ENCODE measurements around the gene OAS1. TPM values are rescaled to one million over a fixed set of nuclear protein-coding genes. Genes with fewer than 3 reads are reported as not detected.
A peak's percentile ranks its signal among the peaks of the same experiment; 100 is the strongest.

OAS1 gene
- total and polyA plus RNA-seq, 2 donors from 2014 or later = 17.5 to 27.2 TPM

DNA sequence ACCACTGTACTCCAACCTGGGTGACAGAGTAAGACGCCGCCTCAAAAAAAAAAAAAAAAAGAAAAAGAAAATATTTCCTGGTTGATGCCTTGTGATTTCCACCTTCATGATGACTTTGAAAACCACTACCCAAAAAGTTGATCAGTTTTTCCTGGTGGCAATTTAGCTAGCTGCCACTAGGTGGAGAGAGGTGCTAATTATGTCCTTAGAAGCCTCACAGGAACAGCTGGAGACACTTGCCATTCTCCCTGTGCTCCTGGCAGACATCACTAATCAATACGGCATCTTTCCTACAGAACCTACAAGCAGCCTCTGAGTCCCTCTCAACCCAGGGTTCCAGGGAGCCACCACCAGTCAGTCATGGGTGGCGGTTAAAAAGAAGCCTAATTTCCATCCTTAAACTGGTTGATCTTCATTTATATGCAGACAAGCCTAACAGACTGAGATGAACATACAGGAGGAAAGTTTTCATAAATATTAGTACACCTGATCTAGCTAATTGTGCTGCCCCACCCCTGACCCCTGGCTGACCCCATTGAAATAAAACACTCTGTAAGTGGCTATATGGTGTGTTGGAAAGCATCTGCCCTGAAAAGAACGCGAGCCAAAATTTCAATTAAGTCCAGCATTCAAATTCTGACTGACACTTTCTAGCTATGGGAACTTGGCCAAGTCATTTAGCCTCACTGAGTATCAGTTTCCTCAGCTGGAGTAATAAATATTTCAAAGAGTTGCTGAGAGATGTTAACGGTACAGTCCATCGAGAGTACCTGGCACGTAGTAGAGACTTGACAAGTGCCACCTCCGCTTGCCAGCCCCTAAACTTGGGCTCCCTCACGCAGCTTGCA lies 6.2 kb upstream of the OAS1 start:
- H3K27me3 ChIP-seq (ENCODE audit: control insufficient read depth, insufficient read depth, low read length) = no peaks in the 10 kb centered on the region
- H3K4me1 ChIP-seq (ENCODE audit: control insufficient read depth in 2 of 3, insufficient read depth in 2 of 3, low read depth in 1 of 3, low read length in 3 of 3) = peaks cover 0 to 5% (median 2%) of the 10 kb centered on the region in 3 donors
- no peak for FAIRE-seq
- no peak overlapping the region for H3K9ac ChIP-seq (ENCODE audit: low read length in 3 of 3)
- no peak overlapping the region for H3K27ac ChIP-seq (ENCODE audit: low read depth in 2 of 2, low read length in 2 of 2)
- H3K36me3 ChIP-seq (ENCODE audit: control insufficient read depth in 2 of 3, insufficient read depth in 3 of 3, low read length in 3 of 3) = no peaks in the 10 kb centered on the region
- TF ChIP-seq, protein P1, sequence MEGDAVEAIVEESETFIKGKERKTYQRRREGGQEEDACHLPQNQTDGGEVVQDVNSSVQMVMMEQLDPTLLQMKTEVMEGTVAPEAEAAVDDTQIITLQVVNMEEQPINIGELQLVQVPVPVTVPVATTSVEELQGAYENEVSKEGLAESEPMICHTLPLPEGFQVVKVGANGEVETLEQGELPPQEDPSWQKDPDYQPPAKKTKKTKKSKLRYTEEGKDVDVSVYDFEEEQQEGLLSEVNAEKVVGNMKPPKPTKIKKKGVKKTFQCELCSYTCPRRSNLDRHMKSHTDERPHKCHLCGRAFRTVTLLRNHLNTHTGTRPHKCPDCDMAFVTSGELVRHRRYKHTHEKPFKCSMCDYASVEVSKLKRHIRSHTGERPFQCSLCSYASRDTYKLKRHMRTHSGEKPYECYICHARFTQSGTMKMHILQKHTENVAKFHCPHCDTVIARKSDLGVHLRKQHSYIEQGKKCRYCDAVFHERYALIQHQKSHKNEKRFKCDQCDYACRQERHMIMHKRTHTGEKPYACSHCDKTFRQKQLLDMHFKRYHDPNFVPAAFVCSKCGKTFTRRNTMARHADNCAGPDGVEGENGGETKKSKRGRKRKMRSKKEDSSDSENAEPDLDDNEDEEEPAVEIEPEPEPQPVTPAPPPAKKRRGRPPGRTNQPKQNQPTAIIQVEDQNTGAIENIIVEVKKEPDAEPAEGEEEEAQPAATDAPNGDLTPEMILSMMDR (IDR thresholded peaks at IDR 0.05; ENCODE audit: borderline replicate concordance, extremely low read depth, insufficient read depth) = peak; percentile 77
- no peaks in the 10 kb centered on the region for H3K9me3 ChIP-seq (ENCODE audit: control insufficient read depth in 2 of 3, insufficient read depth in 1 of 3, low read length in 3 of 3)
- peak in 1 of 5 donors; percentile 40 for DNase-seq
- intact Hi-C loops (cut with DNase I) = no loop called here
- no peak overlapping the region for H3K4me3 ChIP-seq (ENCODE audit: low read length in 3 of 3)

DNA sequence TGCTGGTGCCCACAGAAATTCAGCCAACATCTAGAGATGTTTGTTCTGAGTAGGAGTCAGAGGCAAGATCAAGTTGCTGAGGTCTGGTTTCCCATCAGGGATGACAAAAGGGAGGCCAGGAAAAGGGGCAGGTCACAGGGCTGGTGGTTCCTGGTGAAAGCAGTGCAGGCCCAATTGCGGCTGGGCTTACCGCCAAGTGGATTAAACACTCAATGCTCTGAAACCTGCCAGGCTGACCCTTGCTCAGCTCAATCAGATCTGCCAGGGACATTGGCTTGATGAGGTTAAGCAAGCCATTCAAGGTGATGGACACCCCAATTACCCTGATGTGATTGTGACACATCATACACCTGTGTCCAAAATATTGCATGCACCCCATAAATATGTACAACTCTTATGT lies 5.5 kb upstream of the OAS1 start:
- no peak overlapping the region for H3K9ac ChIP-seq (ENCODE audit: low read length in 3 of 3)
- no peak for FAIRE-seq
- intact Hi-C loops (cut with DNase I) = no loop called here

DNA sequence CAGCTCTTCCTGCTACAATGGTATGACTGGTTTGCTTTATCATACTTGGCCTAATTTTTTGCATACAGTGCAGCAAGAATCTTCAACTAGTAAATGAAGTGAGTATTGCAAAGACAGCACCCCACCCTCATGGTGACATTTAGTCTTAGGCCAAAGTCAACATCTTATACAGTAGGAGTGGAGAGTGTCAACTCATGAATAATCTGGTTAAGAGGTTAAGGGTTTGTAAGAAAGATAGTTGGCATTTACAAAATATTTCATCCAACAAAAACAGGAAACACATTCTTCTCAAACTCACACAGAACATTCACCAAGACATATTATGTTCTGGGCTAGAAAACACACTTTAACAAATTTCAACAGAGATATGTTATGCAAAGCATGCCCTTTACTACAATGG lies 2.2 kb upstream of the OAS1 start:
- no peak overlapping the region for H3K9ac ChIP-seq (ENCODE audit: low read length in 3 of 3)
- FAIRE-seq (no peak), DNase-seq (peak in 2 of 5 donors; percentile 29 to 50)
- intact Hi-C loops (cut with DNase I) = no loop called here
- TF ChIP-seq, protein P1 (IDR thresholded peaks at IDR 0.05; ENCODE audit: borderline replicate concordance, extremely low read depth, insufficient read depth) = no peak
- peaks cover 0 to 19% (median 15%) of the 10 kb centered on the region in 3 donors for H3K4me1 ChIP-seq (ENCODE audit: control insufficient read depth in 2 of 3, insufficient read depth in 2 of 3, low read depth in 1 of 3, low read length in 3 of 3)
- H3K27me3 ChIP-seq (ENCODE audit: control insufficient read depth, insufficient read depth, low read length) = no peaks in the 10 kb centered on the region
- no peak overlapping the region for H3K27ac ChIP-seq (ENCODE audit: low read depth in 2 of 2, low read length in 2 of 2)
- H3K4me3 ChIP-seq (ENCODE audit: low read length in 3 of 3) = no peak overlapping the region
- H3K9me3 ChIP-seq (ENCODE audit: control insufficient read depth in 2 of 3, insufficient read depth in 1 of 3, low read length in 3 of 3) = no peaks in the 10 kb centered on the region
- no peaks in the 10 kb centered on the region for H3K36me3 ChIP-seq (ENCODE audit: control insufficient read depth in 2 of 3, insufficient read depth in 3 of 3, low read length in 3 of 3)

More for the DNA sequence above, 5.5 kb upstream of the OAS1 start:
- no peaks in the 10 kb centered on the region for H3K36me3 ChIP-seq (ENCODE audit: control insufficient read depth in 2 of 3, insufficient read depth in 3 of 3, low read length in 3 of 3)
- H3K27ac ChIP-seq (ENCODE audit: low read depth in 2 of 2, low read length in 2 of 2) = no peak overlapping the region
- no peaks in the 10 kb centered on the region for H3K9me3 ChIP-seq (ENCODE audit: control insufficient read depth in 2 of 3, insufficient read depth in 1 of 3, low read length in 3 of 3)
- peaks cover 0 to 10% (median 9%) of the 10 kb centered on the region in 3 donors for H3K4me1 ChIP-seq (ENCODE audit: control insufficient read depth in 2 of 3, insufficient read depth in 2 of 3, low read depth in 1 of 3, low read length in 3 of 3)
- TF ChIP-seq, protein P1 (IDR thresholded peaks at IDR 0.05; ENCODE audit: borderline replicate concordance, extremely low read depth, insufficient read depth) = no peak
- no peak overlapping the region for H3K4me3 ChIP-seq (ENCODE audit: low read length in 3 of 3)
- DNase-seq = no peak
- H3K27me3 ChIP-seq (ENCODE audit: control insufficient read depth, insufficient read depth, low read length) = no peaks in the 10 kb centered on the region
